SK-N-SH treated with all-trans-retinoic acid at 6 μM for 48 hours (cell line): ENCODE measurements around the gene CNPY4.

Experiments used
- ATAC-seq: fragments of 200-7000 bp; cut with Tn5 transposase; 3 replicates; pipeline ENCODE4 v1.9.1; 2020; ENCODE audit warnings: mild to moderate bottlenecking, moderate library complexity
- ARNTL ChIP-seq: fragments of 450-650 bp; formaldehyde crosslinking; IDR thresholded peaks from 2 replicates; pipeline ENCODE4 v1.5.0; 2020; ENCODE audit warnings: low read depth, mild to moderate bottlenecking, moderate library complexity, borderline replicate concordance
- BACH2 ChIP-seq: fragments of 250-450 bp; sonication (Bioruptor Pico); IDR thresholded peaks from 2 replicates; pipeline ENCODE4 v1.9.0; 2021; ENCODE audit warnings: mild to moderate bottlenecking, borderline replicate concordance
- CSDC2 ChIP-seq: fragments of 250-450 bp; sonication (Bioruptor Pico); IDR thresholded peaks from 2 replicates; pipeline ENCODE4 v1.5.0; 2020; ENCODE audit warnings: mild to moderate bottlenecking, moderate library complexity
- CSRNP3 ChIP-seq: fragments of 250-450 bp; sonication (Bioruptor Pico); IDR thresholded peaks from 2 replicates; pipeline ENCODE4 v1.5.1; 2021; ENCODE audit warnings: mild to moderate bottlenecking, moderate library complexity
- ESRRG ChIP-seq: fragments of 250-450 bp; sonication (Bioruptor Pico); IDR thresholded peaks from 2 replicates; pipeline ENCODE4 v1.6.1; 2021; ENCODE audit warnings: mild to moderate bottlenecking
- GLIS3 ChIP-seq: fragments of 250-450 bp; sonication (Bioruptor Pico); IDR thresholded peaks from 2 replicates; pipeline ENCODE4 v1.5.0; 2020; ENCODE audit warnings: mild to moderate bottlenecking, moderate library complexity
- PATZ1 ChIP-seq: fragments of 250-450 bp; sonication (Bioruptor Pico); IDR thresholded peaks from 2 replicates; pipeline ENCODE4 v1.8.0; 2020; ENCODE audit warnings: mild to moderate bottlenecking, moderate library complexity, borderline replicate concordance
- POU6F1 ChIP-seq: fragments of 250-450 bp; sonication (Bioruptor Pico); IDR thresholded peaks from 2 replicates; pipeline ENCODE4 v1.8.0; 2021; ENCODE audit warnings: low read depth, mild to moderate bottlenecking, moderate library complexity, borderline replicate concordance
- RARB ChIP-seq: fragments of 250-450 bp; sonication (Bioruptor Pico); IDR thresholded peaks from 2 replicates; pipeline ENCODE4 v1.8.0; 2021; ENCODE audit warnings: mild to moderate bottlenecking, moderate library complexity
- SNAI2 ChIP-seq: fragments of 250-450 bp; sonication (Bioruptor Pico); IDR thresholded peaks from 2 replicates; pipeline ENCODE4 v1.5.0; 2020; ENCODE audit warnings: mild to moderate bottlenecking, moderate library complexity
- TCF4 ChIP-seq: fragments of 250-450 bp; sonication (Bioruptor Pico); IDR thresholded peaks from 2 replicates; pipeline ENCODE4 v1.8.0; 2021; ENCODE audit warnings: mild to moderate bottlenecking, moderate library complexity, borderline replicate concordance
- TOX ChIP-seq: fragments of 250-450 bp; sonication (Bioruptor Pico); IDR thresholded peaks from 2 replicates; pipeline ENCODE4 v1.8.0; 2021; ENCODE audit warnings: mild to moderate bottlenecking, moderate library complexity, borderline replicate concordance
- ZC3H10 ChIP-seq: fragments of 250-450 bp; sonication (Bioruptor Pico); IDR thresholded peaks from 2 replicates; pipeline ENCODE4 v1.5.1; 2021; ENCODE audit warnings: mild to moderate bottlenecking, moderate library complexity
- ZFP3 ChIP-seq: fragments of 250-450 bp; sonication (Bioruptor Pico); IDR thresholded peaks from 2 replicates; pipeline ENCODE4 v1.5.0; 2020; ENCODE audit warnings: mild to moderate bottlenecking, moderate library complexity
- ZNF565 ChIP-seq: fragments of 450-650 bp; formaldehyde crosslinking; conservative IDR thresholded peaks from 2 replicates; pipeline ENCODE4 v1.5.0; 2020; ENCODE audit warnings: low read depth, mild to moderate bottlenecking, moderate library complexity
- ZNF70 ChIP-seq: fragments of 450-650 bp; formaldehyde crosslinking; IDR thresholded peaks from 2 replicates; pipeline ENCODE4 v1.5.0; 2020; ENCODE audit warnings: mild to moderate bottlenecking, moderate library complexity
- ZNF8 ChIP-seq: fragments of 450-650 bp; formaldehyde crosslinking; IDR thresholded peaks from 2 replicates; pipeline ENCODE4 v1.5.0; 2020; ENCODE audit warnings: mild to moderate bottlenecking, moderate library complexity
- TF ChIP-seq, protein P1 (sequence below): fragments of 250-450 bp; sonication (Bioruptor Pico); IDR thresholded peaks from 2 replicates; pipeline ENCODE4 v1.5.0; 2020; ENCODE audit warnings: mild to moderate bottlenecking, moderate library complexity
- TF ChIP-seq, protein P2 (sequence below): fragments of 250-450 bp; sonication (Bioruptor Pico); IDR thresholded peaks from 2 replicates; pipeline ENCODE4 v1.5.1; 2020; ENCODE audit warnings: low read depth, mild to moderate bottlenecking, moderate library complexity

Gene CNPY4

GRCh38 chr7:100089458-100090196 lies 29.8 kb upstream of the CNPY4 start:
- ATAC-seq: peak; percentile 2
- TF ChIP-seq SNAI2 (CRISPR knock-in tag) (no peak), CSRNP3 (CRISPR knock-in tag) (no peak), ZNF70 (CRISPR knock-in tag) (no peak), BACH2 (CRISPR knock-in tag) (no peak), ZNF565 (no peak), GLIS3 (CRISPR knock-in tag) (no peak), TOX (CRISPR knock-in tag) (no peak), TCF4 (CRISPR knock-in tag) (no peak), CSDC2 (CRISPR knock-in tag) (no peak)

DNA sequence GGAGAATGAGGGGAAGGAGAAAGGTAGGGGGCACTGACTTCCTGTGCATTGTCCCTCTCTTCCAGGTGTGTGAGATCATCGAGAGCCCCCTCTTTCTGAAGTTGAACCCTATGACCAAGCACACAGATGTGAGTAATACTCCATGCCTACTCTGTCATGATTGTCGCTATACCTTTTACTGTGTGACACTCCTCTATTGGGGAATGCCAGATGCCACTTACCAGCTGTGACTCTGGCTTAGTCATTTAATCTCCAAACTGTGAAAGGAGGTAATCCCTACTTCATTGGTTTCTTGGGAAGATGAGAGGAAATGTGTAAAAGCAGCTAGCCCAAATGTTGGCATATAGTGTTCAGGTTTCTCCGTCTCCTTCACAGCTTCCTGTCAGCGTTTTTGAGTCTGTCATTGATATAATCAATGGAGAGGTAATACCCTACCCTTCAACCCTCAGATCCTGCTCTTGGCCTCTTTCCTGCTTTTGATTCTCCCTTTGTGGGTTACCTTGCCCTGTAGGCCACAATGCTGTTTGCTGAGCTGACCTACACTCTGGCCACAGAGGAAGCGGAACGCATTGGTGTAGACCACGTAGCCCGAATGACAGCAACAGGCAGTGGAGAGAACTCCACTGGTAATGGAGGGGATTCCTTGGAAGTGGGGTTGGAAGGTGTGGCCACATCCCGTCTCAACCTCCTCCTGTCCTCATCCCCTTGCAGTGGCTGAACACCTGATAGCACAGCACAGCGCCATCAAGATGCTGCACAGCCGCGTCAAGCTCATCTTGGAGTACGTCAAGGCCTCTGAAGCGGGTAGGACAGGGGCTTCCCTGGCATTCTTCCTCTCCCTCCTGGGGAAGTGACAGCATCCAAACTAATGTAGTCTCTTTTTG lies 28.7 kb upstream of the CNPY4 start:
- TF ChIP-seq, protein P1, sequence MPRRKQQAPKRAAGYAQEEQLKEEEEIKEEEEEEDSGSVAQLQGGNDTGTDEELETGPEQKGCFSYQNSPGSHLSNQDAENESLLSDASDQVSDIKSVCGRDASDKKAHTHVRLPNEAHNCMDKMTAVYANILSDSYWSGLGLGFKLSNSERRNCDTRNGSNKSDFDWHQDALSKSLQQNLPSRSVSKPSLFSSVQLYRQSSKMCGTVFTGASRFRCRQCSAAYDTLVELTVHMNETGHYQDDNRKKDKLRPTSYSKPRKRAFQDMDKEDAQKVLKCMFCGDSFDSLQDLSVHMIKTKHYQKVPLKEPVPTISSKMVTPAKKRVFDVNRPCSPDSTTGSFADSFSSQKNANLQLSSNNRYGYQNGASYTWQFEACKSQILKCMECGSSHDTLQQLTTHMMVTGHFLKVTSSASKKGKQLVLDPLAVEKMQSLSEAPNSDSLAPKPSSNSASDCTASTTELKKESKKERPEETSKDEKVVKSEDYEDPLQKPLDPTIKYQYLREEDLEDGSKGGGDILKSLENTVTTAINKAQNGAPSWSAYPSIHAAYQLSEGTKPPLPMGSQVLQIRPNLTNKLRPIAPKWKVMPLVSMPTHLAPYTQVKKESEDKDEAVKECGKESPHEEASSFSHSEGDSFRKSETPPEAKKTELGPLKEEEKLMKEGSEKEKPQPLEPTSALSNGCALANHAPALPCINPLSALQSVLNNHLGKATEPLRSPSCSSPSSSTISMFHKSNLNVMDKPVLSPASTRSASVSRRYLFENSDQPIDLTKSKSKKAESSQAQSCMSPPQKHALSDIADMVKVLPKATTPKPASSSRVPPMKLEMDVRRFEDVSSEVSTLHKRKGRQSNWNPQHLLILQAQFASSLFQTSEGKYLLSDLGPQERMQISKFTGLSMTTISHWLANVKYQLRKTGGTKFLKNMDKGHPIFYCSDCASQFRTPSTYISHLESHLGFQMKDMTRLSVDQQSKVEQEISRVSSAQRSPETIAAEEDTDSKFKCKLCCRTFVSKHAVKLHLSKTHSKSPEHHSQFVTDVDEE (CRISPR knock-in tag): no peak
- TF ChIP-seq TCF4 (CRISPR knock-in tag) (no peak), ZC3H10 (no peak), BACH2 (CRISPR knock-in tag) (no peak), ARNTL (CRISPR knock-in tag) (no peak)
- TF ChIP-seq, all 23 proteins: peak for 0
- ATAC-seq: peak; percentile 1

- ATAC-seq: peak; percentile 7
- TF ChIP-seq CSRNP3 (CRISPR knock-in tag) (peak; percentile 65; the same call in 1 of the 2 replicates), RARB (CRISPR knock-in tag) (peak; percentile 21; the same call in 1 of the 2 replicates), ZFP3 (CRISPR knock-in tag) (no peak), ZNF8 (CRISPR knock-in tag) (no peak), BACH2 (CRISPR knock-in tag) (no peak), ARNTL (CRISPR knock-in tag) (no peak), ESRRG (no peak), POU6F1 (no peak), GLIS3 (CRISPR knock-in tag) (peak; percentile 80), PATZ1 (CRISPR knock-in tag) (peak; percentile 34; the same call in 1 of the 2 replicates), SNAI2 (CRISPR knock-in tag) (no peak), ZNF70 (CRISPR knock-in tag) (no peak)
- TF ChIP-seq, protein P2, sequence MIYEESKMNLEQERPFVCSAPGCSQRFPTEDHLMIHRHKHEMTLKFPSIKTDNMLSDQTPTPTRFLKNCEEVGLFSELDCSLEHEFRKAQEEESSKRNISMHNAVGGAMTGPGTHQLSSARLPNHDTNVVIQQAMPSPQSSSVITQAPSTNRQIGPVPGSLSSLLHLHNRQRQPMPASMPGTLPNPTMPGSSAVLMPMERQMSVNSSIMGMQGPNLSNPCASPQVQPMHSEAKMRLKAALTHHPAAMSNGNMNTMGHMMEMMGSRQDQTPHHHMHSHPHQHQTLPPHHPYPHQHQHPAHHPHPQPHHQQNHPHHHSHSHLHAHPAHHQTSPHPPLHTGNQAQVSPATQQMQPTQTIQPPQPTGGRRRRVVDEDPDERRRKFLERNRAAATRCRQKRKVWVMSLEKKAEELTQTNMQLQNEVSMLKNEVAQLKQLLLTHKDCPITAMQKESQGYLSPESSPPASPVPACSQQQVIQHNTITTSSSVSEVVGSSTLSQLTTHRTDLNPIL (CRISPR knock-in tag): peak; percentile 20; the same call in 1 of the 2 replicates
- TF ChIP-seq, protein P1 (CRISPR knock-in tag): 0 out of 2 replicates have a peak, but pooled peaks have one; percentile 14
Observed at GRCh38 chr7:100091411-100092181, 27.8 kb upstream of the CNPY4 start.
